OCI-LY3 (cell line): Measurements from ENCODE around the gene S100A6.

Experiments used
- H2AFZ ChIP-seq: fragments of 200-600, 300-600 bp; shearing (Covaris generic); 2 replicates; pipeline ENCODE4 v1.6.0; 2014; ENCODE audit warnings: antibody characterized with exemption, low read depth, low read length
- H3K27ac ChIP-seq: fragments of 200-600, 300-600 bp; sonication (generic); 2 replicates; pipeline ENCODE4 v1.5.1; 2014; ENCODE audit warnings: mild to moderate bottlenecking, low read length, moderate library complexity, mixed read lengths
- H3K27me3 ChIP-seq: fragments of 200-600, 300-600 bp; sonication (generic); 2 replicates; pipeline ENCODE4 v1.6.1; 2014; ENCODE audit warnings: low read depth, low read length, mixed read lengths
- H3K36me3 ChIP-seq: fragments of 200-600, 300-600 bp; sonication (generic); replicated peaks from 2 replicates; pipeline ENCODE3; 2014; ENCODE audit warnings: low read depth, low read length, mixed read lengths
- H3K4me1 ChIP-seq: fragments of 300-600, 200-600 bp; sonication (generic); 2 replicates; pipeline ENCODE4 v1.6.1; 2014; ENCODE audit warnings: low read length, mixed read lengths
- H3K4me2 ChIP-seq: fragments of 200-600, 300-600 bp; sonication (generic); 2 replicates; pipeline ENCODE4 v1.6.1; 2014; ENCODE audit warnings: low read length, mixed read lengths
- H3K4me3 ChIP-seq: fragments of 300-600, 200-600 bp; sonication (generic); 2 replicates; pipeline ENCODE4 v1.5.1; 2014; ENCODE audit warnings: antibody characterized with exemption, mild to moderate bottlenecking, low read length, moderate library complexity
- H3K79me2 ChIP-seq: fragments of 300-600, 200-600 bp; shearing (Covaris generic); 2 replicates; pipeline ENCODE4 v1.6.1; 2014; ENCODE audit warnings: mild to moderate bottlenecking, low read length, mixed read lengths
- H3K9ac ChIP-seq: fragments of 300-600, 200-600 bp; shearing (Covaris generic); 2 replicates; pipeline ENCODE4 v1.6.0; 2014; ENCODE audit warnings: mild to moderate bottlenecking, low read length, moderate library complexity
- H3K9me3 ChIP-seq: fragments of 200-600, 300-600 bp; shearing (Covaris generic); 2 replicates; pipeline ENCODE4 v1.6.1; 2014; ENCODE audit warnings: low read length, mixed read lengths; ENCODE audit not compliant: insufficient read depth
- H4K20me1 ChIP-seq: fragments of 200-600, 300-600 bp; sonication (generic); 2 replicates; pipeline ENCODE4 v1.6.1; 2016; ENCODE audit warnings: low read length, mixed read lengths; ENCODE audit not compliant: insufficient read depth
- CTCF ChIP-seq: fragments of 200-600, 300-600 bp; sonication (generic); IDR thresholded peaks from 2 replicates; pipeline ENCODE4 v1.5.1; 2014; ENCODE audit warnings: antibody characterized with exemption, low read length, low read depth
- EZH2phosphoT487 ChIP-seq: fragments of 200-600 bp; shearing (Covaris generic); IDR thresholded peaks from 2 replicates; pipeline ENCODE4 v1.6.1; 2018; ENCODE audit warnings: antibody characterized with exemption, mixed run types, low read depth

Gene S100A6

GRCh38 chr1:153550827-153551500 lies 15.2 kb upstream of the S100A6 start:
- H2AFZ ChIP-seq, result no peak overlapping the region
- peak overlapping the region; percentile 7; the same call in 1 of the 2 replicates for H3K4me2 ChIP-seq
- no peak overlapping the region for H3K4me3 ChIP-seq
- H3K27ac ChIP-seq, result no peak overlapping the region
- no peaks in the 10 kb centered on the region for H3K27me3 ChIP-seq
- no peaks in the 10 kb centered on the region for H3K9me3 ChIP-seq
- no peaks in the 10 kb centered on the region for H3K79me2 ChIP-seq
- peaks cover 25% of the 10 kb centered on the region for H3K4me1 ChIP-seq
- no peaks in the 10 kb centered on the region for H4K20me1 ChIP-seq
- H3K36me3 ChIP-seq, result no peaks in the 10 kb centered on the region
- TF ChIP-seq EZH2phosphoT487 (no peak), CTCF (no peak)
- H3K9ac ChIP-seq, result no peak overlapping the region

GRCh38 chr1:153550398-153550758 lies 14.6 kb upstream of the S100A6 start:
- no peak overlapping the region for H3K4me2 ChIP-seq
- H3K4me1 ChIP-seq, result peaks cover 30% of the 10 kb centered on the region
- H3K9ac ChIP-seq, result no peak overlapping the region
- H3K4me3 ChIP-seq, result no peak overlapping the region
- H4K20me1 ChIP-seq, result no peaks in the 10 kb centered on the region
- H3K36me3 ChIP-seq, result no peaks in the 10 kb centered on the region
- H3K79me2 ChIP-seq, result no peaks in the 10 kb centered on the region
- no peak overlapping the region for H2AFZ ChIP-seq
- no peak overlapping the region for H3K27ac ChIP-seq
- H3K27me3 ChIP-seq, result no peaks in the 10 kb centered on the region
- TF ChIP-seq CTCF, result no peak
- H3K9me3 ChIP-seq, result no peaks in the 10 kb centered on the region

GRCh38 chr1:153549741-153550397 lies 14.1 kb upstream of the S100A6 start:
- Histone ChIP-seq H4K20me1 (no peaks in the 10 kb centered on the region), H3K27ac (no peak overlapping the region), H3K36me3 (no peaks in the 10 kb centered on the region), H3K4me1 (peaks cover 36% of the 10 kb centered on the region), H3K79me2 (no peaks in the 10 kb centered on the region), H3K4me2 (no peak overlapping the region), H3K27me3 (no peaks in the 10 kb centered on the region), H2AFZ (no peak overlapping the region), H3K4me3 (no peak overlapping the region), H3K9ac (no peak overlapping the region), H3K9me3 (no peaks in the 10 kb centered on the region)
- TF ChIP-seq CTCF, result no peak
- TF ChIP-seq EZH2phosphoT487, result no peak

- H3K9me3 ChIP-seq, result no peaks in the 10 kb centered on the region
- peaks cover 7% of the 10 kb centered on the region for H3K36me3 ChIP-seq
- TF ChIP-seq CTCF (no peak), EZH2phosphoT487 (no peak)
- H2AFZ ChIP-seq, result no peak within 1 kb of the TSS
- no peaks in the 10 kb centered on the region for H3K79me2 ChIP-seq
- peaks cover 39% of the 10 kb centered on the region for H3K4me1 ChIP-seq
- H3K27me3 ChIP-seq, result no peaks in the 10 kb centered on the region
- no peak within 1 kb of the TSS for H3K9ac ChIP-seq
- H3K4me3 ChIP-seq, result no peak within 1 kb of the TSS
- H3K4me2 ChIP-seq, result no peak within 1 kb of the TSS
- H3K27ac ChIP-seq, result no peak within 1 kb of the TSS
- no peaks in the 10 kb centered on the region for H4K20me1 ChIP-seq
Observed at GRCh38 chr1:153548722-153549688, 13.2 kb upstream of the S100A6 start, which contains the start of gene S100A3. Gene S100A3, minus strand, starts transcription at chr1:153549258. Its CDS starts 773 bp downstream, at chr1:153548485.
